Uterus (tissue), 2 donors: ENCODE measurements around the gene SATB2.

Experiments
- POLR2A ChIP-seq, 2 donors: fragments of 450-650 bp; IDR thresholded peaks; one replicate each; pipeline ENCODE4 v1.6.1; 2016; ENCODE audit warnings: antibody characterized with exemption in 2 of 2, mild to moderate bottlenecking in 1 of 2, moderate library complexity in 1 of 2
- TF ChIP-seq, protein P1 (sequence below), 4 experiments: fragments of 200-600 bp in 2 of 4; fragments of 450-650 bp in 2 of 4; sonication (generic) in 2 of 4; IDR thresholded peaks; one replicate each; pipeline ENCODE4 v1.5.1; 2016 to 2019; ENCODE audit warnings: antibody characterized with exemption in 4 of 4, mild to moderate bottlenecking in 2 of 4, moderate library complexity in 1 of 4

DNA sequence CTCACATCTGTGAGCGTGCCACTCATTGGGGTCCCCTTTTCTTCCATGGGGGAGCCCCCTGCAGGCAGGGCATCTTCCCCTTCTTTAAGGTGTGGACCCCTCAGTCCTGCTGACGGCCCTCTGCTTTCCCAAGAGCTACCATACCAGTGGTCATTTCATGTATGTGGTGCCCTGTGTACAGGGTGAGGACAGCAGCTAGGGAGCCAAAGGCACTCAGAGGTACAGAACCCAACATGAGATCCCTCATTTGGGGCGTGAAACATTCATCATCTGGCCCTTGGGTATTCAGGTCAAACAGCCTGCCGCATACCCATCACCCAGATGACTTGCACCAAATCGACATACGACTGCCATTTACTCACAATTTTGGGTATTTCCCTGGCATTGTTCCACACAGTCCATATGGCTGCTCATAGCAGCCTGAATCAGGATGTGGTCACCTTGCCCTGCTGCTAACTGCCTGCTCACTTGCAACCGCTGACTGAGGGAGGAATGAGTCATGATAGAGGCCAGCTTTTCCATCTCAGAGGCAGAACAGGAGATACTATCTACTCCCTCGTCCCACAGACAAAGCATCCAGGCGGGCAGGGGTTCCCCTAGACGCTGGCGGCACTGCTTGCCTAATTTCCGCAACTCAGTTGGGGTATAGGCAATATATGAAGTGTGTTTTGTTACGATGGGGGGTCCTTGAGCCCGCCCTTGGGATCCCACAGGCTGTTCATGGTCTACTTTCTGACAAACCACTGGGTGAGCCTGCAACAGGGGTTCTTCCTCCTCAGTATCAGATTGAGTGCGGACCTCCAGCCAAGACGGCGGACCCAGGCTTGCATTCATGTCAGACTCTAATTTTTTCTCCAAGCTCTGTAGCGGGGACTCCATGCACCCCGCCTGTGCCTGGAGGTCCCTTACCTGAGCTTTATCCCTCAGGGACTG is 228.6 kb downstream of the SATB2 start:
- TF ChIP-seq POLR2A (IDR thresholded peaks at IDR 0.05) = no peak
- TF ChIP-seq, protein P1, sequence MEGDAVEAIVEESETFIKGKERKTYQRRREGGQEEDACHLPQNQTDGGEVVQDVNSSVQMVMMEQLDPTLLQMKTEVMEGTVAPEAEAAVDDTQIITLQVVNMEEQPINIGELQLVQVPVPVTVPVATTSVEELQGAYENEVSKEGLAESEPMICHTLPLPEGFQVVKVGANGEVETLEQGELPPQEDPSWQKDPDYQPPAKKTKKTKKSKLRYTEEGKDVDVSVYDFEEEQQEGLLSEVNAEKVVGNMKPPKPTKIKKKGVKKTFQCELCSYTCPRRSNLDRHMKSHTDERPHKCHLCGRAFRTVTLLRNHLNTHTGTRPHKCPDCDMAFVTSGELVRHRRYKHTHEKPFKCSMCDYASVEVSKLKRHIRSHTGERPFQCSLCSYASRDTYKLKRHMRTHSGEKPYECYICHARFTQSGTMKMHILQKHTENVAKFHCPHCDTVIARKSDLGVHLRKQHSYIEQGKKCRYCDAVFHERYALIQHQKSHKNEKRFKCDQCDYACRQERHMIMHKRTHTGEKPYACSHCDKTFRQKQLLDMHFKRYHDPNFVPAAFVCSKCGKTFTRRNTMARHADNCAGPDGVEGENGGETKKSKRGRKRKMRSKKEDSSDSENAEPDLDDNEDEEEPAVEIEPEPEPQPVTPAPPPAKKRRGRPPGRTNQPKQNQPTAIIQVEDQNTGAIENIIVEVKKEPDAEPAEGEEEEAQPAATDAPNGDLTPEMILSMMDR (IDR thresholded peaks at IDR 0.05) = no peak
